CD14-positive monocyte (primary cell): ENCODE measurements around the gene DLG1. TPM values are rescaled to one million over a fixed set of nuclear protein-coding genes. Genes with fewer than 3 reads are reported as not detected.

Source experiments
- DNase-seq, 3 donors: peaks; one replicate each; pipeline ENCODE4 v3.0.0-alpha.2; 2011 to 2022
- H2AFZ ChIP-seq: 2 replicates; pipeline ENCODE4 v1.6.0; 2012; ENCODE audit warnings: mild to moderate bottlenecking, low read depth, low read length, inconsistent platforms; ENCODE audit not compliant: insufficient read depth, poor library complexity, severe bottlenecking
- H3K27ac ChIP-seq, 2 donors: 1 replicate in 1 of 2; 2 replicates in 1 of 2; pipeline ENCODE4 v1.5.1; 2012 to 2013; ENCODE audit warnings: low read length in 2 of 2, control low read depth in 1 of 2, inconsistent platforms in 1 of 2, low read depth in 1 of 2, mild to moderate bottlenecking in 1 of 2
- H3K27me3 ChIP-seq, 2 donors: one replicate each; pipeline versions ENCODE4 v1.6.0 to v1.6.1; 2011 to 2013; ENCODE audit warnings: low read length in 2 of 2; ENCODE audit not compliant: control insufficient read depth in 2 of 2, insufficient read depth in 2 of 2
- H3K36me3 ChIP-seq, 2 donors: replicated peaks in 1 of 2; 1 replicate in 1 of 2; 2 replicates in 1 of 2; pipeline versions ENCODE4 v1.5.1 to v1.6.1; 2012 to 2013; ENCODE audit warnings: low read length in 2 of 2, control low read depth in 1 of 2, inconsistent platforms in 1 of 2, mild to moderate bottlenecking in 1 of 2; ENCODE audit not compliant: insufficient read depth in 2 of 2, control insufficient read depth in 1 of 2
- H3K4me1 ChIP-seq, 2 donors: 1 replicate in 1 of 2; 2 replicates in 1 of 2; pipeline versions ENCODE4 v1.5.1 to v1.6.1; 2012 to 2013; ENCODE audit warnings: low read length in 2 of 2, control low read depth in 1 of 2, inconsistent platforms in 1 of 2, mild to moderate bottlenecking in 1 of 2, moderate library complexity in 1 of 2; ENCODE audit not compliant: insufficient read depth in 2 of 2, control insufficient read depth in 1 of 2
- H3K4me2 ChIP-seq: replicated peaks from 2 replicates; pipeline ENCODE3; 2012; ENCODE audit warnings: low read length, moderate library complexity, mild to moderate bottlenecking; ENCODE audit not compliant: poor library complexity, severe bottlenecking; ENCODE audit errors: extremely low read depth
- H3K4me3 ChIP-seq, 3 experiments: fragments of 200-600 bp in 1 of 3; sonication (generic) in 1 of 3; replicated peaks in 1 of 3; 1 replicate in 2 of 3; 2 replicates in 1 of 3; pipeline ENCODE4 v1.5.1; 2011 to 2013; ENCODE audit warnings: low read length in 3 of 3, mild to moderate bottlenecking in 3 of 3, control low read depth in 2 of 3, low read depth in 2 of 3, inconsistent platforms in 1 of 3, moderate library complexity in 1 of 3
- H3K79me2 ChIP-seq: 2 replicates; pipeline ENCODE4 v1.6.0; 2012; ENCODE audit warnings: mild to moderate bottlenecking, control low read depth, inconsistent platforms, low read length, moderate library complexity; ENCODE audit not compliant: insufficient read depth
- H3K9ac ChIP-seq: 2 replicates; pipeline ENCODE4 v1.6.0; 2017; ENCODE audit warnings: low read length, mild to moderate bottlenecking; ENCODE audit not compliant: insufficient read depth, poor library complexity, severe bottlenecking
- H3K9me3 ChIP-seq, 2 donors: replicated peaks in 1 of 2; 1 replicate in 1 of 2; 2 replicates in 1 of 2; pipeline versions ENCODE4 v1.5.1 to v1.6.1; 2012 to 2013; ENCODE audit warnings: low read length in 2 of 2, control low read depth in 1 of 2; ENCODE audit not compliant: control insufficient read depth in 1 of 2, insufficient read depth in 1 of 2
- H4K20me1 ChIP-seq: 2 replicates; pipeline ENCODE4 v1.6.0; 2012; ENCODE audit warnings: mild to moderate bottlenecking, low read length, control low read depth, moderate library complexity; ENCODE audit not compliant: insufficient read depth
- H3K27ac Mint-ChIP-seq, 7 donors: one replicate each; pipeline ENCODE4 v1.8.0; 2020; ENCODE audit warnings: mild to moderate bottlenecking in 7 of 7, mixed read lengths in 7 of 7, moderate library complexity in 6 of 7, inconsistent platforms in 2 of 7
- H3K27me3 Mint-ChIP-seq, 3 donors: one replicate each; pipeline ENCODE4 v1.8.0; 2021 to 2022; ENCODE audit warnings: low read depth in 3 of 3, mild to moderate bottlenecking in 3 of 3, mixed read lengths in 3 of 3, moderate library complexity in 3 of 3, inconsistent platforms in 1 of 3
- H3K36me3 Mint-ChIP-seq, 2 donors: one replicate each; pipeline ENCODE4 v1.8.0; 2020; ENCODE audit warnings: mixed read lengths in 2 of 2, inconsistent platforms in 1 of 2, mild to moderate bottlenecking in 1 of 2
- H3K4me1 Mint-ChIP-seq: one replicate; pipeline ENCODE4 v1.8.0; 2020; ENCODE audit warnings: mild to moderate bottlenecking, mixed read lengths
- H3K4me3 Mint-ChIP-seq, 2 donors: one replicate each; pipeline ENCODE4 v1.8.0; 2020; ENCODE audit warnings: mild to moderate bottlenecking in 2 of 2, mixed read lengths in 2 of 2, moderate library complexity in 1 of 2
- H3K9me3 Mint-ChIP-seq, 7 donors: one replicate each; pipeline ENCODE4 v1.8.0; 2020 to 2022; ENCODE audit warnings: mixed read lengths in 7 of 7, mild to moderate bottlenecking in 6 of 7, moderate library complexity in 6 of 7, inconsistent platforms in 2 of 7
- WGBS: methylation state at CpG from one replicate; pipeline ENCODE4 v1.1.5; 2013; ENCODE audit warnings: missing lambda C conversion rate; ENCODE audit not compliant: insufficient coverage; 5-methylcytosine and 5-hydroxymethylcytosine counted together
- intact Hi-C, 2 donors: fragments of 100-400 bp; cut with micrococcal nuclease; formaldehyde crosslinking; loops; one replicate each; pipeline versions ENCODE4 v1.15.0 to v1.15.1; 2023
- polyA plus RNA-seq, 3 donors: library from polyadenylated mRNA; depleted of rRNA in 1 of 3; unstranded in 2 of 3; stranded (reverse) in 1 of 3; fragments of 300-500 nt in 2 of 3; fragments of >200 nt in 1 of 3; fragmentation: Illumina TruSeq in 2 of 3; gene quantifications; 1 replicate in 2 of 3; 2 replicates in 1 of 3; pipeline ENCODE4 v1.2.3, GENCODE V29; 2012 to 2021
- TF ChIP-seq, protein P1 (sequence below): fragments of 200-600 bp; IDR thresholded peaks from one replicate; pipeline ENCODE4 v1.8.0; 2022; ENCODE audit warnings: antibody characterized with exemption, mild to moderate bottlenecking

Gene DLG1
- polyA plus RNA-seq, 3 donors: 6.5 to 21.9 (median 10.2) TPM

DNA sequence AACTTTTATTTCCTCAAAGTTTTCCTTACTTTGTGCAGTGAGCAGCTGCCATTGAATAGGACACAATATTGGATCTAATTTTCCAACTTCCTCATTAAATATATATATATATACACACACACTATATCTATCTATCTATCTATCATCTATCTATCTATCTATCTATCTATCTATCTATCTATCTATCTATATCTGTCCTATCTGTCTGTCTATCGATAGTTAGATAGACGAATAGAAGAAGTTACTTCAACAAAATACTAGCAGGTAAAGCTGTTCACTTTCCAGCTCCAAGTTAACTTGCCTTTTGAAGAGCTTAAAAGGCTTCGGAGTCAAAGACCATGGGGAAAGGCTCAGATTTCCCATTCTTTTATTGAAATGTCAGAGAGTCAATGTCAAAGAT, 3.6 kb upstream of the DLG1 start:
- Histone ChIP-seq H3K4me2 (no peak overlapping the region), H2AFZ (no peak overlapping the region), H3K79me2 (peaks cover 9% of the 10 kb centered on the region), H3K9me3 (no peaks in the 10 kb centered on the region), H3K36me3 (no peaks in the 10 kb centered on the region), H4K20me1 (no peaks in the 10 kb centered on the region), H3K4me1 (peaks cover 13 to 17% of the 10 kb centered on the region in 2 donors), H3K27me3 (peaks cover 12 to 19% of the 10 kb centered on the region in 2 donors), H3K9ac (no peak overlapping the region), H3K4me3 (no peak overlapping the region), H3K27ac (no peak overlapping the region)
- no peak overlapping the region for H3K27ac Mint-ChIP-seq
- peaks cover 15% of the 10 kb centered on the region for H3K4me1 Mint-ChIP-seq
- peaks cover 0 to 2% (median 0%) of the 10 kb centered on the region in 7 donors for H3K9me3 Mint-ChIP-seq
- TF ChIP-seq, protein P1, sequence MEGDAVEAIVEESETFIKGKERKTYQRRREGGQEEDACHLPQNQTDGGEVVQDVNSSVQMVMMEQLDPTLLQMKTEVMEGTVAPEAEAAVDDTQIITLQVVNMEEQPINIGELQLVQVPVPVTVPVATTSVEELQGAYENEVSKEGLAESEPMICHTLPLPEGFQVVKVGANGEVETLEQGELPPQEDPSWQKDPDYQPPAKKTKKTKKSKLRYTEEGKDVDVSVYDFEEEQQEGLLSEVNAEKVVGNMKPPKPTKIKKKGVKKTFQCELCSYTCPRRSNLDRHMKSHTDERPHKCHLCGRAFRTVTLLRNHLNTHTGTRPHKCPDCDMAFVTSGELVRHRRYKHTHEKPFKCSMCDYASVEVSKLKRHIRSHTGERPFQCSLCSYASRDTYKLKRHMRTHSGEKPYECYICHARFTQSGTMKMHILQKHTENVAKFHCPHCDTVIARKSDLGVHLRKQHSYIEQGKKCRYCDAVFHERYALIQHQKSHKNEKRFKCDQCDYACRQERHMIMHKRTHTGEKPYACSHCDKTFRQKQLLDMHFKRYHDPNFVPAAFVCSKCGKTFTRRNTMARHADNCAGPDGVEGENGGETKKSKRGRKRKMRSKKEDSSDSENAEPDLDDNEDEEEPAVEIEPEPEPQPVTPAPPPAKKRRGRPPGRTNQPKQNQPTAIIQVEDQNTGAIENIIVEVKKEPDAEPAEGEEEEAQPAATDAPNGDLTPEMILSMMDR: no peak
- peaks cover 27 to 32% (median 30%) of the 10 kb centered on the region in 3 donors for H3K27me3 Mint-ChIP-seq
- intact Hi-C loops: no loop called here
- H3K36me3 Mint-ChIP-seq: peaks cover 0 to 2% of the 10 kb centered on the region in 2 donors
- no peak for DNase-seq
- no peak overlapping the region for H3K4me3 Mint-ChIP-seq
- no CpG with 5 or more reads among the region's 3 CpGs for WGBS

GRCh38 chr3:197300361-197300760, 1.9 kb upstream of the DLG1 start:
- H3K9ac ChIP-seq: no peak overlapping the region
- no peak overlapping the region for H3K27ac ChIP-seq
- intact Hi-C loops: no loop called here
- H3K9me3 ChIP-seq: no peaks in the 10 kb centered on the region
- H3K36me3 ChIP-seq: peaks cover 0 to 6% of the 10 kb centered on the region in 2 donors
- 98% methylated on average over 4 of the region's 7 CpGs for WGBS
- Mint-ChIP-seq H3K4me3 (peak overlapping the region in 1 of 2 donors; percentile 35), H3K27ac (no peak overlapping the region), H3K9me3 (peaks cover 0 to 2% (median 0%) of the 10 kb centered on the region in 7 donors), H3K27me3 (peaks cover 22 to 30% (median 27%) of the 10 kb centered on the region in 3 donors), H3K4me1 (peaks cover 28% of the 10 kb centered on the region), H3K36me3 (peaks cover 4% of the 10 kb centered on the region in 2 donors)
- H3K4me1 ChIP-seq: peaks cover 17 to 22% of the 10 kb centered on the region in 2 donors
- H3K4me3 ChIP-seq: no peak overlapping the region
- no peak overlapping the region for H3K4me2 ChIP-seq
- peaks cover 12 to 19% of the 10 kb centered on the region in 2 donors for H3K27me3 ChIP-seq
- H2AFZ ChIP-seq: no peak overlapping the region
- peaks cover 17% of the 10 kb centered on the region for H3K79me2 ChIP-seq
- DNase-seq: no peak
- no peaks in the 10 kb centered on the region for H4K20me1 ChIP-seq
- TF ChIP-seq, protein P1: no peak
